Myocyte (in vitro differentiated cells): ENCODE data around the gene TAF4. TPM values are rescaled to one million over a fixed set of nuclear protein-coding genes. Genes with fewer than 3 reads are reported as not detected.
"Not testable (repeated sequence)": the region's sequence is repeated elsewhere in the genome, so short reads cannot be mapped to it uniquely, and the experiment has no call there.

Source experiments
- DNase-seq: peaks from one replicate; pipeline ENCODE4 v3.0.0-alpha.2; 2012; ENCODE audit warnings: low read depth
- total RNA-seq: library from RNA; depleted of rRNA; stranded (reverse); fragments of >200 nt; gene quantifications from 2 replicates; pipeline ENCODE4 v1.2.3, GENCODE V29; 2014

TAF4 gene
- total RNA-seq, 1 donor from 2014 or later = 6.4 TPM

GRCh38 chr20:62079166-62079565, 13.5 kb upstream of the TAF4 start:
- no peak for DNase-seq

- no peak for DNase-seq
Measured at GRCh38 chr20:62073323-62073722, 7.6 kb upstream of the TAF4 start.

DNA sequence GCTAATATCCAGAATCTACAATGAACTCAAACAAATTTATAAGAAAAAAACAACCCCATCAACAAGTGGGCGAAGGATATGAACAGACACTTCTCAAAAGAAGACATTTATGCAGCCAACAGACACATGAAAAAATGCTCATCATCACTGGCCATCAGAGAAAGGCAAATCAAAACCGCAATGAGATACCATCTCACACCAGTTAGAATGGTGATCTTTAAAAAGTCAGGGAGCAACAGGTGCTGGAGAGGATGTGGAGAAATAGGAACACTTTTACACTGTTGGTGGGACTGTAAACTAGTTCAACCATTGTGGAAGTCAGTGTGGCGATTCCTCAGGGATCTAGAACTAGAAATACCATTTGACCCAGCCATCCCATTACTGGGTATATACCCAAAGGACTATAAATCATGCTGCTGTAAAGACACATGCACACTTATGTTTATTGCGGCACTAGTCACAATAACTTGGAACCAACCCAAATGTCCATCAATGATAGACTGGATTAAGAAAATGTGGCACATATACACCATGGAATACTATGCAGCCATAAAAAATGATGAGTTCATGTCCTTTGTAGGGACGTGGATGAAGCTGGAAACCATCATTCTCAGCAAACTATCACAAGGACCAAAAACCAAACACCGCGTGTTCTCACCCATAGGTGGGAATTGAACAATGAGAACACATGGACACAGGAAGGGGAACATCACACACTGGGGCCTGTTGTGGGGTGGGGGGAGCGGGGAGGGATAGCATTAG, 6.2 kb upstream of the TAF4 start:
- not testable (repeated sequence) for DNase-seq

- peak; percentile 74 for DNase-seq
Measured at GRCh38 chr20:62069741-62070216, 4.1 kb upstream of the TAF4 start.

- peak; percentile 43 for DNase-seq
Measured at GRCh38 chr20:62068997-62069396, 3.3 kb upstream of the TAF4 start.

DNA sequence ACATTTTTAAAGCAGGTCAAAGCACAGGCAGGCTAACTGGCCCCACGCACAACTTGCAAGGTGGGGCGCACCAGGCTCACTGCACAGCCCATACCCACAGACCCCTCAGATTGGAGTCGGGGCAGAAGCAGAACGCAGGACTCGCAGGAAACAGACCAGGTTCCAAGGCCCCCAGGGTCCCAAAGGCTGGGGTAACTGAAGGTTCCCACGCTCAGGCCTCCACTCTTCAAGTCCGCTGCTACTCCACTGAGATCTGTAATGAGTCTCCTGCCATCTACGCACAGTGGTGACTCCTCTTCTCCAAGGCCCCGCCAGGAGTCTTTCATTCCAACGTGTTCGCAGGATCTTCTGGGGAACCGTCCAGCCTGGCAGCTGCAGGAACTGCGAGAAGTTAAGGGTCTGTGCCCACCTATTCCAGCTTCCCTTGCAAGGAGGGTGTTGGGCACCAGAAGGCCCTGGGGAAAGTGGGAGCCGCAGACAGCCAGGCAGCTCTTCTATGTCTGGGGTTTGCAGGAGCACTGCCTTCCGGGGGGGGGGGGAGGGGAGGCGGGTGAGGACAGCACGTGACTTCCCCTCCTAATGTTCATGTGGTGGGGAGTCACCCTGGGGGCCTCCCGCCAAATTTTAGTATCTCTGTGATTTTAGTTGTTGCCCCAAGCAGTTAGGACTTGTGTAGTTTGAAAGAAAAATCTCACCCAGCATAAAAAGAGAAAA, 2.0 kb upstream of the TAF4 start:
- no peak for DNase-seq

DNA sequence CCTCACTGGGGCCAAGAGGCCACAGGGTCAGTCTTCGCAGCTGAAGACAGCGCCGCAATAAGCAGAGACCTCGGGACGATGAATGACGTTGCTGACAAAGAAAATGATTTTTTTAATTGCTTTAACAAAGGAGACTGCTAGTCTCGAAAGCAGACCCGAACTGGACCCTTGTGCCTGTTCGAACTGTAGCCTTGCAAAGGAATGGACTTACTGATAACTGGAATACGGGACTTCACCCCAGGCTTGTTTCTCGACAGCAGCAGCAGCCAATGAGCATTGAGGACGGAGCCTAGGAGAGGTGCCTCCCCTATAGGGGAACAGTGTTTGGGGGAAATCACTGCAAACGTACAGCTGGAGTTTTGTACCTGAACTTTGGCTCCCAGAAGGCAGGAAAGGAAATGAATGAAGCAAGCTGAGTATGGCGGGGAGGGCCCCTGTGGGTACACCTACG, 1.3 kb upstream of the TAF4 start:
- no peak for DNase-seq

DNA sequence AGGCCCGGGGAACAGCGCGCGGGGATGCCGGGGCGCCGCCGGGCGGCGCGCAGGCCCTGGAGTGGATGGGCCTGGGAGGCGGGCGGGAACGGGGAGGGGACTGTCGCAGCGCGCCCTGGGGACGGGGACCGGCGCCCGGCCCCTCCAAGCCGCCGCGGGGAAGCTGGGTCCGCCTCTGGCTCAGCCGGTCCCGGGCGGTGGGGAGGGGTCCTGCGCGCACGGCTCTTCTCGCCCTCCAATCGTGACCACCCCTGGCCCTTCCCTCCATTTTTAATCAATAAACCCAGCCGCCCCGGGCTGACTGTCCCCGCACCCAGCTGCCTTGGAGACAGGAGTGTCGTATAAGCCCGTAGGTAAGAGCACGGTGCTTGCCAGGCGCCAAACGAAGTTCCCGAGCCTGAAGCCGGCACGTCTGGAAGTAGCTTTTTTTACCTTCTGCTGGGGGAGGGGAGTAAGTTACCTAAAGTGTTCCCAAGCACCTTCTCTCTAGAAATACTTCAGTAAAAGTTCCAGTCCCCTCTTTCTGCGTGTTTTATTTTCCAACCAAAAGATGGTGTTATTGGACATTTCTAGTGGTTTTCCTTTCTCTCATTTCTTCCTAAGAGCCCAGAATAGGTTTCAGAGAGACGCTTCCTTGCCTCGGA, 780 bp upstream of the TAF4 start:
- peak; percentile 52 for DNase-seq

DNA sequence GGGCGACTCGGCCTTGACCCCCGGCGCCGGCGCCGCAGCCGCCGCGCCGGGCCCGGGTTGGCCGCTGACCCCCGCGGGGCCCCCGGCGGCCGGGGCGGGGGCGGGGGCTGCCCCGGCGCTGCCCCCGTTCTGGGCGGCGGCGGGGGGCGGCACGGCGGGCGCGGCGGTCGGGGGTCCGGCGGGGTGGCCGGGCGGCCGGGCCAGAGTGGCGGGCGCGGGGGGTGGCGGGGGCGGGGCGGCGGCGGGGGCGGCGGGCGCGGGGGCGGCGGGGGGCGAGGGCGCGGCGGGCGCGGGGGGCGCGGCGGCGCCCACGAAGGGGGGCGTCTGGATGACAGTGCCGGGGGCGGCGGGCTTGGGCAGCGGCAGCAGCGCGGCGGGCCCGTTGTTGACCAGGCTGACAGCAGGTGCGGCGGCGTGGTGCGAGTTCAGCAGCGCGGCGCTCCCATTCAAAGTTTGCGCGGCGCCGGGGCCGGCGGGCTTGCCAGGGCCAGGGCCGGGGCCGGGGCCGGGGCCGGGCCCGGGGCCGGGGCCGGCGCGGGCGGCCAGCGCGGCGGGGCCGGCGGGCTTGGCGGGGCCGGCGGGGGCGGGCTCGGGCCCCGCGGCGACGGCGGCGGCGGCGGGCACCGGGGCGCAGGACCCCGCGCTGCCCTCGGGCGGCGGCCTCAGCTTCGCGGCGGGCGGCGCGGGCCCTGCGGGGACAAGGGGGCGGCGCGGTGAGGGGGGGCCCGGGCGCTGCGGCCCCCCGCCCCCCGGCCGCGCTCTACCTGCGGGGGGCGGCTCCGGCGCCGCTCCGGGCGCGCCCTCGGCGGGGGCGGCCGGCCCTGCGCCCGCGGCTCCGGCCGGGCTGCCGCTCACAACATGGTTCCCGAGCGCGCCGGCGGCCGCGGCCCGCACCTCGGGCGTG, 659 bp downstream of the TAF4 start:
- no peak for DNase-seq

DNA sequence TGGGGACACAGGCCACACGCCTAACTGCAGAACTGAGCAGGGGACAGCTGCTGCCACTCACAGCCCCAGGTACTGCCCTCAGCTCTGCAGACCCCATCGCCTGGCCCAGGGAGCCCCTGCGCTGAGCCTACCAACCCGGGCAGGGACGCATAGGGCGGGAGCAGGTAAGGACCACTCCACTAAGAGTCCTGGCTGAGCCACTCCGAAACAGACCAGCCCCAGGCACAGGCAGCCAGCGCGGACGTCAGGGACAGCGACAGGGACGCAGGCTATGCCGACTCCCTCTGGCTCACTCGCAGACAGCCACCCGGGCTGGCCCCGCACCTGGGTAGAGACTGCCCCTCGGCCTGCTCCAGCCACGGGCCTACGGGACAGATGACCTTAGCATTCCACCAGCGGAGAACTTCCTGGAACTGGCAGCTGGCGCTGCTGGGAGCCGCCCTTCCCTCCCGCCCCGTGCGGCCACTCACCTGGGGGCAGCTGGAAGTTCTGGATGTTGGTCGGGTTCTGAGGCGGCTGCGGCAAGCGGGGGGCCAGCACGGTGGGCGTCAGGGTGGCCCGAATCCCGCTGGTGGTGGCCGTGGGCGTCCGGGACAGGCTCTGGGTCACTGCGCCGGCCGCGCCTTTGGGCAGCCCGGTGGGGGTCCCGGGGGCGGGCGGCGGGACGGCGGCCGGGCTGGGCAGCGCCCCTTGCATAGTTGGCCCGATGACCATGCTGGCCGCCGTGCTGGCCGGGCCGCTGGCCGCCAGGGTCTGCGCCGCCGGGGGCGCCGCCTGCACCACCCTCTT, 1.5 kb downstream of the TAF4 start:
- no peak for DNase-seq

DNA sequence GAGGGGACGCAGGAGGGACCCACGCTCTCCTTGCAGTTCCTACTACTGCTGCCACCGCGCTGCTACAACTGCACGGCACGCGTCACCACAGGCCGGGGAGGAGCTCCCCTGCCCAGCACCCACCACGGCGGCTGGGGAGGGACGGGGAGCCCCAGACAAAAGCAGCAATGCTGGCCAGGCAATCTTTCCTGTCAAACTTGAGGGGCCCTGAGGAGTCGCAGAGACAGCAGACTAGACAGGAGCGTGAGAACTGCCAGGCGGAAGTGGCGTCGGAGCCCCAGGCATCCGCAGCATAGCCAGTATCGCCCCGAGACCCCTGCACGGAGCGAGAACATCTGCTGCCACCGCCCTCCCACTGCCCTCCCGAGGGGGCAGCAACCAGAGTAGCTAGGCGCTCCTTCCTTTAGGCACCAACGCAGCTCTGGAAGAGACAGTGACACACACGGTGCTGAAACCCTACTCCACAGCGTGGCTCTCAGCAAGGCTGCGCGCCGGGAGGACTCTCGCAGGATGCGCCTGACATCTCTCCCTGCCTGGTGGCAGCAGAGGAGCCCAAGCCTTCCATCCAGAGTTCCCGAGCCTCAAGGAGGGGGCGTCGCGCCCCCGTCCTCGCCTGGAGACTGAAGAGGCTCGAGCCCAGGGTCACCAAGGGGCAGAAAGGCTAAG, 2.2 kb downstream of the TAF4 start:
- no peak for DNase-seq

GRCh38 chr20:62062661-62063314, 2.9 kb downstream of the TAF4 start:
- no peak for DNase-seq

DNA sequence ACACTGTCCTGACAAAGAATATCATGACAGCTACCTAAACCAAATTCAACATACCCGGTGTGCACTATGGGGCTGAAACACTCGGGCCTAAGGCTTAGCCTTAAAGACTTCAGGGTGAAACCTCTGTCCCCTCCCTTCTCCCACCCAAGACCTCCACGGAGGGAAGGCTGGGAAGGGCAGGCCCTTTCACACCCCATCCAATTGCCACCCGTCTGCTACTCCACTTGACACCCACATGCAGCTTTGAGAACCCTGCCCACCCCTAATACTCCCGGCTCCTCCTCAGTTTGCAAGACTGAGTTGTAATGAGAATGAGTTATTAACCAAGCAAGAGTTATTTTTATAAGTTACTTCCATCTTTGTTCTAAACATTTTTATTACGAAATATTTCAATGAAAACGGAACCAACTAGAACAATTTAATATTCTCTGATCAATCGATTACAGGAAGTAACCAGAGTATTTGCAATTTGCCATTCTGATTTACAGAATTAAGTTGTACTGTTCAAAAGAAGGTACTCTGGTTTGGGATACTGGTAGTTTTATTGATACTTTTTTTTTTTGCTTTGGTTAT, 3.7 kb downstream of the TAF4 start:
- DNase-seq = no peak

DNA sequence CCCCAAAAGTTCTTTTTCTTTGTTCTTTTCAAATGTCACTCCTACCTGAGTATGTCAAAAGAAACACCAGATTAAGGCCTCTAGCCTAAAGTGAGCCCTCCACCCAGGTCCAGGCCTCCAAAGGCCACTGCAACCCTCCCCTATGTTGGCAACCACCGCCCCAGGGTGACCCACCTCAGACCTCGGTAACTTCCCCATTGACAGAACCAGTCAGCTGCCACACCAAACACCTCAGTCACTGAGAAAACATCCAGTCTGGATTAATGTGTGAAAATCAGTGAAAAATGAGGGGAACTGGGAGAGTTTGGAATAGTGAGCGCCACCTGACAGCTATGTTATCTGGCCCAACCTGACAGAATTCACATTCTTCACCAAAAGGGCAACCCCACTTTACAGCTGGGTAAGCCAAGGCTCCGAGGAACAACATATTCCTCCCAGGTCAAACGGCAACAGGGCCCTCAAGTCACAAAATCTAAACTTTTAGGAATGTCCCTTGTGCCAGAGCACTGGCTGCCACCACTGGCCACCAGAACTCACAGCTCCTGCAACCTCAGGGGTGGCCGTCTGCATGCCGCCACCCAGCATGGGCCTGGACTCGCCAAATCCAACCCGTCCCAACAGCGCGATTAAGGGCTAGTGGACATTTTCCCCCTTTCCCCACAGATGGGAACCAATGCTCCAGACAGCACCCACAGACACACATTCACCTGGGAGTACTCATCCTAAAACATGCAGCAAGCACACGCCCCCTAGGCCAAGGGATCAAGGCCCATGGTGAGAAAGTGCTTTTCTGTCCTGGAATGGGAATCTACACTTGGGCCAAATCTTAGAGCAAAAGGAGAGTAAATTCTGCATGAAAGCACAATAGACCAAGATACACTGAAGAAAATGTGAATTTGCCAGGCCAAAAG, 4.8 kb downstream of the TAF4 start:
- no peak for DNase-seq

- no peak for DNase-seq
Measured at GRCh38 chr20:62059920-62060630, 5.6 kb downstream of the TAF4 start.

DNA sequence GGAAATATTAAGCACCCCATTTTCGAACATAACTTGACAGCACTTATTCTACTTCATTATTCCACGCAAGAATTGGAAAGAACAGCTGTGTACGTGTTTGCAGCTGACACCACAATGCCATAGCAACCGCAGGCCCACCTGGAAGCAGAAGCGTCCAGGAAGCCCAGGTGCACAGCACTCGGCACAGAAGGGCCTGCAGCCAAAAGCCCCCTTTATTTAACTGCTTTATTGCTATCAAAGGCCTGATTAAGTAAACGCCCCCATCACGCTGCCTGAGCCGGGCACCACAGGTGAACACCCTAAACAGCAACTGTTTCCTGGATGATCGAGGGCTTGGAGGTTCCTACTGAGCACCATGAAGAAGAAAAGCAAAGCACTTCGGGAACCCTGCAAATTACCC, 6.3 kb downstream of the TAF4 start:
- no peak for DNase-seq

DNA sequence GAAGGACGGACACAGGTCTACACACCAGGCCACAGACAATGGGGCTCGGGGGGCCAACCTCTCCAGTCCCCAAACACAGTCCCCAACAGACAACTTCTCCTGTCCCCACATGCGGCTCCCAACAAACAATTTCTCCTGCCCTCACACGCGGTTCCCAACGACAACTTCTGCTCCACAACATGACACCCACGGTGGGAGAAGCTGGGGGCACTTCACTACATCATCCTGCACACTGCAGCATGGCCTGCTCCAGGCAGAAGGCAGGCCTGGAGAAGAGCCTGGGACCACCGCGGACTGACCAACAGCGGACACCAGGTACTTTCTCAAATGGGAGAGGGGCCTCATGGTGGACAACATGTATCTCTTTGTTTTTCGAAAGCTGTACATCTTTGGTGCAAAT, 6.7 kb downstream of the TAF4 start:
- DNase-seq = no peak
